MCF 10A (cell line): ENCODE measurements around the gene LDB3. TPM values are rescaled to one million over a fixed set of nuclear protein-coding genes. Genes with fewer than 3 reads are reported as not detected.
A peak's percentile ranks its signal among the peaks of the same experiment; 100 is the strongest.

ENCODE experiments used
- BruUV-seq: library from RNA; stranded (reverse); fragments of 400-500 nt; replicated peaks from 2 replicates; lab custom pipeline; 2021; lab: Mats Ljungman, UMichigan
- CTCF ChIA-PET: fragments of 300-600 bp; sonication (Branson Sonifier 250); formaldehyde crosslinking; extraction: SDS; loops from one replicate; lab custom pipeline; 2021; ENCODE audit warnings: antibody characterized with exemption, inconsistent platforms; lab: Yijun Ruan, JAX
- POLR2A ChIA-PET: fragments of 300-600, 350-650 bp; sonication (Branson Sonifier 250); formaldehyde crosslinking; extraction: SDS; loops from one replicate; lab custom pipeline; 2020; ENCODE audit warnings: antibody characterized with exemption, inconsistent platforms; lab: Yijun Ruan, JAX
- DNase-seq: peaks from one replicate; pipeline ENCODE4 v3.0.0-alpha.2; 2018; ENCODE audit not compliant: unreplicated experiment
- H3K27ac Mint-ChIP-seq: one replicate; pipeline ENCODE4 v1.8.0; 2022; ENCODE audit warnings: mild to moderate bottlenecking, low read depth, mixed read lengths; ENCODE audit not compliant: unreplicated experiment
- H3K27me3 Mint-ChIP-seq: one replicate; pipeline ENCODE4 v1.8.0; 2022; ENCODE audit warnings: mixed read lengths; ENCODE audit not compliant: insufficient read depth, unreplicated experiment
- H3K36me3 Mint-ChIP-seq: one replicate; pipeline ENCODE4 v1.8.0; 2022; ENCODE audit warnings: mild to moderate bottlenecking, moderate library complexity, mixed read lengths; ENCODE audit not compliant: insufficient read depth, unreplicated experiment
- H3K4me1 Mint-ChIP-seq: one replicate; pipeline ENCODE4 v1.8.0; 2022; ENCODE audit warnings: mixed read lengths; ENCODE audit not compliant: insufficient read depth, unreplicated experiment
- H3K4me3 Mint-ChIP-seq: one replicate; pipeline ENCODE4 v1.8.0; 2022; ENCODE audit warnings: mild to moderate bottlenecking, moderate library complexity, mixed read lengths; ENCODE audit not compliant: unreplicated experiment
- H3K9me3 Mint-ChIP-seq: one replicate; pipeline ENCODE4 v1.8.0; 2022; ENCODE audit warnings: mixed read lengths; ENCODE audit not compliant: unreplicated experiment
- CTCF ChIP-seq: fragments of 200-600 bp; IDR thresholded peaks from one replicate; pipeline ENCODE4 v1.8.0; 2022; ENCODE audit warnings: antibody characterized with exemption, mild to moderate bottlenecking; ENCODE audit not compliant: unreplicated experiment
- intact Hi-C: fragments of 100-400 bp; cut with micrococcal nuclease; formaldehyde crosslinking; loops from 2 replicates; pipeline ENCODE4 v1.14.1; 2022
- total RNA-seq: library from RNA; stranded (reverse); gene quantifications from 2 replicates; pipeline ENCODE4 v1.2.3, GENCODE V29; 2022

LDB3 gene
- total RNA-seq, 1 experiment from 2014 or later: 0.23 TPM

DNA sequence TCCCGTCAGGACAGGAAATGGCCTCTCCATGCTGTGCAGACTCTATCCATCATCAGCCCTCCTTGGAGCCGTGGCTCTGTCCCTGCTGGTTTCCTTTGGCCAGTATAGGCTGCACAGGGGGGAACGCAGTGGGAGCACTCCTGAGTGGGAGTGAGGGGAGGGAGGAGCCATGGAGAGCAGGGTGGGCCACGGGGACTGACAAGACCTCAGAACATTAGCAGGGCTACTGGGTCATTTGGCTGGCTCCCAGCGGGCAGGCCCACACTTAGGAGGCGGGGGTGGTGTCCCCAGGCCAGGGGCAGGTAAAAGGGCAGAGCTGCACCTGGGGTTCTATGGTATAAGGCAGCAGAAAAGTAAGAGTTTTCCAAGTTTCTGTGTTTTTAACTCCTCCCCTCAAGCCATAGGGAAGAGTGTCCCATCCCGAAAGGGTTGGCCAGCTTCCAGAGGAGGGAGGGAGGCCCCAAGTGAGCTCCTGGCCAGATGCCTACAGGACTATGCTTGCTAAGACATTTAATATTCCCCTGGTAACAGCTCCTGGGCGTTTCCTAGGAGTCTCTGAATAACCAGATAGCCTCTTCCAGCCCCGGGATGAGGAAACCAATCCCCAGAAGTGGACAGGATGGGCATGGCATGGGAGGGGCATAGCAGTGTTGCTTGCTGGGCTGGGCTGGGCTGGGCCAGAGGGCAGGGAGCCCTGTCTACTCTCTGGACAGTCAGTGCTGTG is 19.4 kb upstream of the LDB3 start:
- Mint-ChIP-seq H3K4me1 (peaks cover 28% of the 10 kb centered on the region), H3K9me3 (no peaks in the 10 kb centered on the region), H3K4me3 (no peak overlapping the region), H3K27ac (no peak overlapping the region), H3K27me3 (no peaks in the 10 kb centered on the region), H3K36me3 (no peaks in the 10 kb centered on the region)
- ChIA-PET POLR2A (interaction anchor here (0.7 to 1.2 kb wide), 5 partner anchors 13 to 290 kb away, joined by 3 to 4 read pairs (median 3); no protein-coding TSS in a partner anchor), CTCF (interaction anchor here (0.8 kb wide), 1 partner anchor 11 kb away, joined by 3 read pairs; no protein-coding TSS in a partner anchor)
- TF ChIP-seq CTCF: no peak
- peak; percentile 96 for DNase-seq
- no TSS peak for BruUV-seq
- intact Hi-C loops: loop anchor here (5.0 kb wide), 1 partner anchor 248 kb away; no protein-coding TSS in a partner anchor

DNA sequence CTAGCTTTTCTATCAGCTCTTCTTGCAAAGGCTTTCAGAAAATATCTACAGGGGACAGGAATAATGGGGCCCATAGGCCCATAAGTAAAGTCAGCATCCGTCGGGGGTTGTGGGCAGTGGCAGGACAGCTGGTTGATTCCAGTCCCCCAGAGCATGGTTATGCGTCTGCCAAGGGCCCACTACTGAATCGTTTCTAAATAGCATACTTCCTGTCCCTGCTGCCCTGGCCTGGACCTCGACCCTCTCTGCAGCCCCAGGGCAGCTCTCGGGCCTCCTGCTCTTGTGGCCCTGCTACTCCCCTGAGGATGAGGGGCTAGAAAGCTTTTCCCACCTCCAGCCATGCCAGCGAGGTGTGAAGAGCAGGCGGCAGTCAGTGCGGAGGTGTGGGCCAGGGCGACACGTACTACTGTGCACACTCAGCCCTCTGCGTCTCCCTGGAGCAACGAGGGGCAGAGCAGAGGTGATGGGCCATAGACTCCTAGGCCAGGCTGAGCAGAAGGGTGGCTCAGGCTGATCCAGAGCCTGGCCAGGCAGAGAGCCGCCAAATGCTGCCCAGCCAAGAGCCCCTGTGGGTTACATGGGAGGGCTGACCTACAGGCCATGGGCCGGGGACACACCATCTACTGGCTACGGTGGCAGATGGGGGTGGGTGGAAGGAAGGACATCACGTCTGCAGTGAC is 18.7 kb upstream of the LDB3 start:
- ChIA-PET CTCF (interaction anchor here (0.6 to 0.8 kb wide), 2 partner anchors 11 to 189 kb away, joined by 3 read pairs; no protein-coding TSS in a partner anchor), POLR2A (interaction anchor here (0.5 to 1.2 kb wide), 6 partner anchors 14 to 289 kb away, joined by 3 to 4 read pairs (median 3); no protein-coding TSS in a partner anchor)
- Mint-ChIP-seq H3K27ac (no peak overlapping the region), H3K9me3 (no peaks in the 10 kb centered on the region), H3K4me3 (no peak overlapping the region), H3K27me3 (no peaks in the 10 kb centered on the region), H3K36me3 (no peaks in the 10 kb centered on the region), H3K4me1 (peaks cover 21% of the 10 kb centered on the region)
- BruUV-seq: no TSS peak
- no peak for DNase-seq
- no peak for TF ChIP-seq CTCF
- intact Hi-C loops: loop anchor here (5.0 kb wide), 1 partner anchor 248 kb away; no protein-coding TSS in a partner anchor

DNA sequence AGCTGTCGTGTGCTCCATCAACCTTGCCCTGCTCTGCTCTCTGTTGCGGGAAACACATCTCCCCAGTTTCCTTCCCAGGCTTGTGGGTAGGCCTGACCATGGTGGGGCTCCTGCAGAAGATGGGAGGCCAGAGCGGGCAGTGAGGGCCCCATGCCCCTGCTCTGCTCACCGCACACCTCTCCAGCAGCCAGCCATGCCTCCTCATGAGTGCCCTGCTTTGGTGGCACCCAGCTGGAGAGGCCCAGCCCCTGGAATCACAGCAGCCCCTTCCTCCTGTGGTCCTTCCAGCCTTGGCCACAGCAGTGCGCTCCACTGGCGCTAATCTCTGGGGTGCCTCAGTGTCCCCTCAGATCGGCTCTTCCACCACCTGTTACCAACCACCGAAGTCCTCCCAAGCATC is 18.2 kb upstream of the LDB3 start:
- no peaks in the 10 kb centered on the region for H3K36me3 Mint-ChIP-seq
- POLR2A ChIA-PET: no interaction called here
- H3K9me3 Mint-ChIP-seq: no peaks in the 10 kb centered on the region
- BruUV-seq: no TSS peak
- H3K4me3 Mint-ChIP-seq: no peak overlapping the region
- intact Hi-C loops: no loop called here
- no peak for DNase-seq
- H3K4me1 Mint-ChIP-seq: peaks cover 20% of the 10 kb centered on the region
- no peak overlapping the region for H3K27ac Mint-ChIP-seq
- H3K27me3 Mint-ChIP-seq: no peaks in the 10 kb centered on the region
- TF ChIP-seq CTCF: no peak
- CTCF ChIA-PET: interaction anchor here (0.6 to 0.8 kb wide), 2 partner anchors 10 to 190 kb away, joined by 3 read pairs; no protein-coding TSS in a partner anchor

DNA sequence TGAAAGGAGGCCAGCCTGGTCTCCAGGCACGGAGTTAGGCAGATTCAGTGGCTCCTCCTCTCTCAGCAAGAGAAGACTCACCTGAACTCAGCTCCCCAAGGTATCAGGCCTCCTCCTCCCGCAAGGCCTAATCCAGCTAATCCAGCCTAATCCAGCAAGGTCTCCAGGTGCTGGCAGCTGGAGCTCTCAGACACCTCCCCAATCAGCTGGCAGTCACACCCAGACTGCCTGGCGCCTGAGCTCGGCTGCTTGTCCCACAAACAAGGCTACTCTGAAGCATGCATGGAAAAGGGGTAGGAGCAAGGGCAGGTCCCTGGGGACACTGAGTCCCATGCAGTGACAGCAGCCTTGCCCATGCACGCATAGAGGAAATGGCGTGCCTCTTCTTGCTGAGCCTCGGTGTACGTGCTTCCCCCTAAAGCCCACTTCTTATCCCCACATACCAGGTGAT is 17.3 kb upstream of the LDB3 start:
- Mint-ChIP-seq H3K27me3 (no peaks in the 10 kb centered on the region), H3K27ac (no peak overlapping the region), H3K4me1 (peaks cover 20% of the 10 kb centered on the region), H3K36me3 (no peaks in the 10 kb centered on the region), H3K4me3 (no peak overlapping the region), H3K9me3 (no peaks in the 10 kb centered on the region)
- ChIA-PET CTCF (no interaction called here), POLR2A (no interaction called here)
- intact Hi-C loops: no loop called here
- no peak for TF ChIP-seq CTCF
- BruUV-seq: no TSS peak
- no peak for DNase-seq
